Activated gamma-delta T cell treated with Interleukin-2 at 50 U/mL for 16 hours (primary cell): ENCODE data around the gene BCAP31.
"Not testable (repeated sequence)": the region's sequence is repeated elsewhere in the genome, so short reads cannot be mapped to it uniquely, and the experiment has no call there.

ENCODE experiments used
- DNase-seq: peaks from one replicate; pipeline ENCODE4 v3.0.0-alpha.2; 2020

Gene BCAP31

GRCh38 chrX:153762626-153763173 is 38.5 kb upstream of the BCAP31 start:
- no peak for DNase-seq

GRCh38 chrX:153761863-153762262 is 37.7 kb upstream of the BCAP31 start:
- no peak for DNase-seq

GRCh38 chrX:153755136-153755535 is 30.9 kb upstream of the BCAP31 start:
- DNase-seq, result no peak

- no peak for DNase-seq
Measured at GRCh38 chrX:153750127-153750774, 26.1 kb upstream of the BCAP31 start.

- not testable (repeated sequence) for DNase-seq
Measured at GRCh38 chrX:153749017-153749416, 24.8 kb upstream of the BCAP31 start.

- DNase-seq, result not testable (repeated sequence)
Measured at GRCh38 chrX:153746991-153747390, 22.8 kb upstream of the BCAP31 start.

GRCh38 chrX:153746359-153746758 is 22.2 kb upstream of the BCAP31 start:
- no peak for DNase-seq

- DNase-seq, result not testable (repeated sequence)
Measured at GRCh38 chrX:153745067-153745433, 20.9 kb upstream of the BCAP31 start.

GRCh38 chrX:153744210-153745066 is 20.3 kb upstream of the BCAP31 start:
- no peak for DNase-seq

- DNase-seq, result not testable (repeated sequence)
Measured at GRCh38 chrX:153743468-153744209, 19.5 kb upstream of the BCAP31 start.

GRCh38 chrX:153742796-153743467 is 18.7 kb upstream of the BCAP31 start:
- not testable (repeated sequence) for DNase-seq

GRCh38 chrX:153742111-153742510 is 17.9 kb upstream of the BCAP31 start:
- DNase-seq, result not testable (repeated sequence)

- no peak for DNase-seq
Measured at GRCh38 chrX:153741446-153741845, 17.3 kb upstream of the BCAP31 start.

- DNase-seq, result no peak
Measured at GRCh38 chrX:153740631-153741222, 16.5 kb upstream of the BCAP31 start.

GRCh38 chrX:153739754-153740486 is 15.7 kb upstream of the BCAP31 start:
- DNase-seq, result no peak

- DNase-seq, result no peak
Measured at GRCh38 chrX:153738056-153738605, 13.9 kb upstream of the BCAP31 start.

GRCh38 chrX:153736871-153737441 is 12.8 kb upstream of the BCAP31 start:
- no peak for DNase-seq

- DNase-seq, result no peak
Measured at GRCh38 chrX:153736071-153736820, 12.1 kb upstream of the BCAP31 start.

- DNase-seq, result no peak
Measured at GRCh38 chrX:153735274-153735673, 11.1 kb upstream of the BCAP31 start.

GRCh38 chrX:153734871-153735270 is 10.7 kb upstream of the BCAP31 start:
- DNase-seq, result no peak
